Endothelial cell of umbilical vein (primary cell): ENCODE measurements around the gene CSNK2B.

Experiments
- MYC ChIP-seq: IDR thresholded peaks from one replicate; pipeline ENCODE4 v1.6.1; 2011; ENCODE audit warnings: mild to moderate bottlenecking, low read depth, low read length
- TF ChIP-seq, protein P1 (sequence below), 2 donors: IDR thresholded peaks; 1 replicate in 1 of 2; 2 replicates in 1 of 2; pipeline ENCODE4 v1.5.1; 2011; ENCODE audit warnings: low read length in 2 of 2, mild to moderate bottlenecking in 2 of 2, moderate library complexity in 2 of 2, control low read depth in 1 of 2, inconsistent platforms in 1 of 2, low read depth in 1 of 2; ENCODE audit not compliant: insufficient read depth in 1 of 2; ENCODE audit errors: extremely low read depth in 1 of 2

DNA sequence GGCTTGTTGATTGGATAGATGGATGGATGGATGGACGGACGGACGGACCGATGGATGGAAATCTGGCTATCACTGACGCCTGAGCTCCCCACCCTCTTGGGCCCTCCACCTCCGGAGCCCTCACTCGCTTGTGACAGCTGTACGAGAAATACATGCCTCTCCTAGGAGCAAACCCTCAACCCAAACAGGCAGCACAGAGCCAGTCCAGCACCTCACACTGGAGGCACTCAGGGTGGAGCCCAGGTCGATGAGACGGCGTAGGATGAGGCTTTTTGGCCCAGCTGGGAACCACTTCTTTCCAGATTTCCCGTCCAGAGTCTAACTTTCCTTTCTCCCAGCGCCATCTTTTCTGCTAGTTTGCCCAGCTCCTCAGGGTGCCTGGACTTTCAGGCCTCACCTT lies 17.7 kb downstream of the CSNK2B start:
- TF ChIP-seq, protein P1, sequence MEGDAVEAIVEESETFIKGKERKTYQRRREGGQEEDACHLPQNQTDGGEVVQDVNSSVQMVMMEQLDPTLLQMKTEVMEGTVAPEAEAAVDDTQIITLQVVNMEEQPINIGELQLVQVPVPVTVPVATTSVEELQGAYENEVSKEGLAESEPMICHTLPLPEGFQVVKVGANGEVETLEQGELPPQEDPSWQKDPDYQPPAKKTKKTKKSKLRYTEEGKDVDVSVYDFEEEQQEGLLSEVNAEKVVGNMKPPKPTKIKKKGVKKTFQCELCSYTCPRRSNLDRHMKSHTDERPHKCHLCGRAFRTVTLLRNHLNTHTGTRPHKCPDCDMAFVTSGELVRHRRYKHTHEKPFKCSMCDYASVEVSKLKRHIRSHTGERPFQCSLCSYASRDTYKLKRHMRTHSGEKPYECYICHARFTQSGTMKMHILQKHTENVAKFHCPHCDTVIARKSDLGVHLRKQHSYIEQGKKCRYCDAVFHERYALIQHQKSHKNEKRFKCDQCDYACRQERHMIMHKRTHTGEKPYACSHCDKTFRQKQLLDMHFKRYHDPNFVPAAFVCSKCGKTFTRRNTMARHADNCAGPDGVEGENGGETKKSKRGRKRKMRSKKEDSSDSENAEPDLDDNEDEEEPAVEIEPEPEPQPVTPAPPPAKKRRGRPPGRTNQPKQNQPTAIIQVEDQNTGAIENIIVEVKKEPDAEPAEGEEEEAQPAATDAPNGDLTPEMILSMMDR (IDR thresholded peaks at IDR 0.05; ENCODE audit: extremely low read depth in 1 of 2, insufficient read depth in 1 of 2, low read depth in 1 of 2, low read length in 2 of 2) = no peak
- no peak for TF ChIP-seq MYC
